ENCODE data around the gene EDN2. TPM values are rescaled to one million over a fixed set of nuclear protein-coding genes. Genes with fewer than 3 reads are reported as not detected.

Gene EDN2
- polyA plus RNA-seq, 1 experiment, result 0.06 TPM

- H3K4me3 ChIP-seq (ENCODE audit: low read depth, low read length), result no peak overlapping the region
- POLR2A ChIA-PET, result no interaction called here
- no peak for DNase-seq (ENCODE audit: low read depth)
- CTCF ChIA-PET, result no interaction called here
- no peaks in the 10 kb centered on the region for H3K36me3 ChIP-seq (ENCODE audit: control insufficient read depth, insufficient read depth, low read length)
- H3K27me3 ChIP-seq (ENCODE audit: control insufficient read depth, insufficient read depth, low read length), result peaks cover 3% of the 10 kb centered on the region; the same call in 1 of the 2 replicates
- no peak for TF ChIP-seq CTCF (IDR thresholded peaks at IDR 0.05; ENCODE audit: insufficient read depth, low read depth, low read length)
These were observed 14.8 kb downstream of the EDN2 start for GRCh38 chr1:41469706-41470105.

- no peak for TF ChIP-seq CTCF (IDR thresholded peaks at IDR 0.05; ENCODE audit: insufficient read depth, low read depth, low read length)
- Histone ChIP-seq H3K4me3 (ENCODE audit: low read depth, low read length) (no peak overlapping the region), H3K36me3 (ENCODE audit: control insufficient read depth, insufficient read depth, low read length) (no peaks in the 10 kb centered on the region), H3K27me3 (ENCODE audit: control insufficient read depth, insufficient read depth, low read length) (peaks cover 3% of the 10 kb centered on the region; the same call in 1 of the 2 replicates)
- CTCF ChIA-PET, result interaction anchor here (1.0 to 1.4 kb wide), 3 partner anchors 16 to 48 kb away, joined by 3 to 5 read pairs (median 3); partner anchors contain the start of gene EDN2
- DNase-seq (ENCODE audit: low read depth), result no peak
- POLR2A ChIA-PET, result no interaction called here
These were observed 16.2 kb downstream of the EDN2 start for GRCh38 chr1:41468122-41468762.

- no peak for TF ChIP-seq CTCF (IDR thresholded peaks at IDR 0.05; ENCODE audit: insufficient read depth, low read depth, low read length)
- peaks cover 3% of the 10 kb centered on the region; the same call in 1 of the 2 replicates for H3K27me3 ChIP-seq (ENCODE audit: control insufficient read depth, insufficient read depth, low read length)
- CTCF ChIA-PET, result interaction anchor here (1.2 to 1.4 kb wide), 2 partner anchors 16 to 33 kb away, joined by 3 to 5 read pairs; partner anchors contain the start of gene EDN2
- H3K36me3 ChIP-seq (ENCODE audit: control insufficient read depth, insufficient read depth, low read length), result no peaks in the 10 kb centered on the region
- no peak overlapping the region for H3K4me3 ChIP-seq (ENCODE audit: low read depth, low read length)
- POLR2A ChIA-PET, result no interaction called here
- DNase-seq (ENCODE audit: low read depth), result no peak
These were observed 16.8 kb downstream of the EDN2 start for GRCh38 chr1:41467673-41468072.

GRCh38 chr1:41466146-41466545 lies 18.3 kb downstream of the EDN2 start:
- Histone ChIP-seq H3K27me3 (ENCODE audit: control insufficient read depth, insufficient read depth, low read length) (peaks cover 3% of the 10 kb centered on the region; the same call in 1 of the 2 replicates), H3K36me3 (ENCODE audit: control insufficient read depth, insufficient read depth, low read length) (no peaks in the 10 kb centered on the region), H3K4me3 (ENCODE audit: low read depth, low read length) (no peak overlapping the region)
- TF ChIP-seq CTCF (IDR thresholded peaks at IDR 0.05; ENCODE audit: insufficient read depth, low read depth, low read length), result no peak
- no peak for DNase-seq (ENCODE audit: low read depth)
- ChIA-PET CTCF (interaction anchor here (1.4 kb wide), 1 partner anchor 33 kb away, joined by 6 read pairs; no protein-coding TSS in a partner anchor), POLR2A (no interaction called here)

- Histone ChIP-seq H3K4me3 (ENCODE audit: low read depth, low read length) (no peak overlapping the region), H3K36me3 (ENCODE audit: control insufficient read depth, insufficient read depth, low read length) (no peaks in the 10 kb centered on the region), H3K27me3 (ENCODE audit: control insufficient read depth, insufficient read depth, low read length) (peaks cover 3% of the 10 kb centered on the region; the same call in 1 of the 2 replicates)
- TF ChIP-seq CTCF (IDR thresholded peaks at IDR 0.05; ENCODE audit: insufficient read depth, low read depth, low read length), result no peak
- no peak for DNase-seq (ENCODE audit: low read depth)
- POLR2A ChIA-PET, result no interaction called here
- CTCF ChIA-PET, result interaction anchor here (1.4 kb wide), 1 partner anchor 33 kb away, joined by 6 read pairs; no protein-coding TSS in a partner anchor
These were observed 18.7 kb downstream of the EDN2 start for GRCh38 chr1:41465741-41466140.
